SK-N-SH treated with all-trans-retinoic acid at 6 μM for 48 hours (cell line): ENCODE measurements around the gene F8.

Experiments
- ATAC-seq: fragments of 200-7000 bp; cut with Tn5 transposase; 3 replicates; pipeline ENCODE4 v1.9.1; 2020; ENCODE audit warnings: mild to moderate bottlenecking, moderate library complexity
- ARNTL ChIP-seq: fragments of 450-650 bp; formaldehyde crosslinking; IDR thresholded peaks from 2 replicates; pipeline ENCODE4 v1.5.0; 2020; ENCODE audit warnings: low read depth, mild to moderate bottlenecking, moderate library complexity, borderline replicate concordance
- CREB5 ChIP-seq: fragments of 250-450 bp; sonication (Bioruptor Pico); IDR thresholded peaks from 2 replicates; pipeline ENCODE4 v1.5.1; 2020; ENCODE audit warnings: low read depth, mild to moderate bottlenecking, moderate library complexity
- GLIS3 ChIP-seq: fragments of 250-450 bp; sonication (Bioruptor Pico); IDR thresholded peaks from 2 replicates; pipeline ENCODE4 v1.5.0; 2020; ENCODE audit warnings: mild to moderate bottlenecking, moderate library complexity
- ISL1 ChIP-seq: fragments of 250-450 bp; sonication (Bioruptor Pico); IDR thresholded peaks from 2 replicates; pipeline ENCODE4 v2.1.2; 2022; ENCODE audit warnings: mild to moderate bottlenecking, moderate library complexity
- OSR1 ChIP-seq: fragments of 250-450 bp; sonication (Bioruptor Pico); IDR thresholded peaks from 2 replicates; pipeline ENCODE4 v1.8.0; 2022; ENCODE audit warnings: moderate library complexity, mild to moderate bottlenecking, inconsistent platforms
- PATZ1 ChIP-seq: fragments of 250-450 bp; sonication (Bioruptor Pico); IDR thresholded peaks from 2 replicates; pipeline ENCODE4 v1.8.0; 2020; ENCODE audit warnings: mild to moderate bottlenecking, moderate library complexity, borderline replicate concordance
- POU6F1 ChIP-seq: fragments of 250-450 bp; sonication (Bioruptor Pico); IDR thresholded peaks from 2 replicates; pipeline ENCODE4 v1.8.0; 2021; ENCODE audit warnings: low read depth, mild to moderate bottlenecking, moderate library complexity, borderline replicate concordance
- PPARA ChIP-seq: fragments of 250-450 bp; sonication (Bioruptor Pico); IDR thresholded peaks from 2 replicates; pipeline ENCODE4 v1.5.0; 2020; ENCODE audit warnings: mild to moderate bottlenecking, borderline replicate concordance
- RARB ChIP-seq: fragments of 250-450 bp; sonication (Bioruptor Pico); IDR thresholded peaks from 2 replicates; pipeline ENCODE4 v1.8.0; 2021; ENCODE audit warnings: mild to moderate bottlenecking, moderate library complexity
- SNAI2 ChIP-seq: fragments of 250-450 bp; sonication (Bioruptor Pico); IDR thresholded peaks from 2 replicates; pipeline ENCODE4 v1.5.0; 2020; ENCODE audit warnings: mild to moderate bottlenecking, moderate library complexity
- TCF4 ChIP-seq: fragments of 250-450 bp; sonication (Bioruptor Pico); IDR thresholded peaks from 2 replicates; pipeline ENCODE4 v1.8.0; 2021; ENCODE audit warnings: mild to moderate bottlenecking, moderate library complexity, borderline replicate concordance
- TOX ChIP-seq: fragments of 250-450 bp; sonication (Bioruptor Pico); IDR thresholded peaks from 2 replicates; pipeline ENCODE4 v1.8.0; 2021; ENCODE audit warnings: mild to moderate bottlenecking, moderate library complexity, borderline replicate concordance
- TSHZ2 ChIP-seq: fragments of 250-450 bp; sonication (Bioruptor Pico); IDR thresholded peaks from 2 replicates; pipeline ENCODE4 v1.5.0; 2020; ENCODE audit warnings: mild to moderate bottlenecking, moderate library complexity
- ZFP3 ChIP-seq: fragments of 250-450 bp; sonication (Bioruptor Pico); IDR thresholded peaks from 2 replicates; pipeline ENCODE4 v1.5.0; 2020; ENCODE audit warnings: mild to moderate bottlenecking, moderate library complexity
- ZNF70 ChIP-seq: fragments of 450-650 bp; formaldehyde crosslinking; IDR thresholded peaks from 2 replicates; pipeline ENCODE4 v1.5.0; 2020; ENCODE audit warnings: mild to moderate bottlenecking, moderate library complexity
- ZNF8 ChIP-seq: fragments of 450-650 bp; formaldehyde crosslinking; IDR thresholded peaks from 2 replicates; pipeline ENCODE4 v1.5.0; 2020; ENCODE audit warnings: mild to moderate bottlenecking, moderate library complexity
- TF ChIP-seq, protein P1 (sequence below): fragments of 250-450 bp; sonication (Bioruptor Pico); IDR thresholded peaks from 2 replicates; pipeline ENCODE4 v1.5.1; 2021; ENCODE audit warnings: mild to moderate bottlenecking, moderate library complexity

The F8 gene

DNA sequence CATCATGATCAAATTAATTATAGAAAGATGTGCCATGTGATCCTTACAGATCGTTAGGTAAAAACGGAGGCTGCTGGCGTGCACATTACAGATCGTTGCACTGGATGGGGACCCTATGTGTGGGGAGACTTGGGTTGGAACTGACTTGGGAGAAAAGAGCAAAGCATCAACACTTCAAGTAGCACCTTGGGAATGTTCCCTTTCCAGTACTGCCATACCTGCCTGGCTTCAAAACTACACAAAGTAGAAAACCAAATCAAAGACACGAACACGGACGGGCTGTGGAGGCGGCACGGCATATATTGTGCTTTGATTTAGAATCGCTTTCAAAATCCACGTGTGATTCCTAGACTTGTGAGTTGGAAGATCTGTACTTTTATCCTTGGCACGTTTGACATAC lies 47.5 kb upstream of the F8 start:
- TF ChIP-seq OSR1, result no peak
- no peak for TF ChIP-seq ZFP3 (CRISPR knock-in tag)
- no peak for TF ChIP-seq ISL1
- no peak for TF ChIP-seq ZNF70 (CRISPR knock-in tag)
- TF ChIP-seq PPARA (CRISPR knock-in tag), result no peak
- TF ChIP-seq ARNTL (CRISPR knock-in tag), result no peak
- TF ChIP-seq TOX (CRISPR knock-in tag), result no peak
- no peak for TF ChIP-seq RARB
- no peak for TF ChIP-seq TSHZ2
- TF ChIP-seq, protein P1, sequence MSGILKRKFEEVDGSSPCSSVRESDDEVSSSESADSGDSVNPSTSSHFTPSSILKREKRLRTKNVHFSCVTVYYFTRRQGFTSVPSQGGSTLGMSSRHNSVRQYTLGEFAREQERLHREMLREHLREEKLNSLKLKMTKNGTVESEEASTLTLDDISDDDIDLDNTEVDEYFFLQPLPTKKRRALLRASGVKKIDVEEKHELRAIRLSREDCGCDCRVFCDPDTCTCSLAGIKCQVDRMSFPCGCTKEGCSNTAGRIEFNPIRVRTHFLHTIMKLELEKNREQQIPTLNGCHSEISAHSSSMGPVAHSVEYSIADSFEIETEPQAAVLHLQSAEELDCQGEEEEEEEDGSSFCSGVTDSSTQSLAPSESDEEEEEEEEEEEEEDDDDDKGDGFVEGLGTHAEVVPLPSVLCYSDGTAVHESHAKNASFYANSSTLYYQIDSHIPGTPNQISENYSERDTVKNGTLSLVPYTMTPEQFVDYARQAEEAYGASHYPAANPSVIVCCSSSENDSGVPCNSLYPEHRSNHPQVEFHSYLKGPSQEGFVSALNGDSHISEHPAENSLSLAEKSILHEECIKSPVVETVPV (CRISPR knock-in tag), result no peak
- no peak for TF ChIP-seq ZNF8 (CRISPR knock-in tag)
- no peak for TF ChIP-seq PATZ1 (CRISPR knock-in tag)
- no peak for TF ChIP-seq POU6F1 (CRISPR knock-in tag)
- no peak for TF ChIP-seq SNAI2 (CRISPR knock-in tag)
- TF ChIP-seq GLIS3, result no peak
- no peak for TF ChIP-seq CREB5 (CRISPR knock-in tag)
- no peak for TF ChIP-seq TCF4 (CRISPR knock-in tag)
- ATAC-seq, result no peak

GRCh38 chrX:155069414-155069813 lies 46.9 kb upstream of the F8 start:
- TF ChIP-seq OSR1, result no peak
- TF ChIP-seq PATZ1 (CRISPR knock-in tag), result no peak
- ATAC-seq, result no peak

- no peak for TF ChIP-seq GLIS3
- no peak for TF ChIP-seq PPARA (CRISPR knock-in tag)
- ATAC-seq, result peak; percentile 8; the same call in 2 of the 3 replicates
Observed at GRCh38 chrX:155068165-155068564, 45.6 kb upstream of the F8 start.
